Upper lobe of left lung (tissue), 4 donors: Measurements from ENCODE around the gene RIGI.

Experiments
- CTCF ChIP-seq, 6 experiments: fragments of 450-650 bp in 4 of 6; fragments of 200-600 bp in 2 of 6; sonication (generic) in 2 of 6; IDR thresholded peaks; one replicate each; pipeline ENCODE4 v1.5.1; 2016 to 2019; ENCODE audit warnings: antibody characterized with exemption in 6 of 6
- EP300 ChIP-seq, 4 donors: sonication (generic); formaldehyde crosslinking; IDR thresholded peaks; one replicate each; pipeline ENCODE4 v1.5.1; 2017; ENCODE audit warnings: antibody characterized with exemption in 4 of 4, control low read depth in 2 of 4
- POLR2A ChIP-seq, 4 donors: fragments of 450-650 bp; IDR thresholded peaks; one replicate each; pipeline ENCODE4 v1.5.1; 2016 to 2017; ENCODE audit warnings: antibody characterized with exemption in 4 of 4, mild to moderate bottlenecking in 2 of 4
- POLR2AphosphoS5 ChIP-seq, 2 donors: sonication (generic); formaldehyde crosslinking; IDR thresholded peaks; one replicate each; pipeline ENCODE4 v1.5.1; 2017; ENCODE audit warnings: antibody characterized with exemption in 2 of 2

- no peak for TF ChIP-seq CTCF (IDR thresholded peaks at IDR 0.05)
- TF ChIP-seq POLR2A (IDR thresholded peaks at IDR 0.05): no peak
- no peak for TF ChIP-seq POLR2AphosphoS5 (IDR thresholded peaks at IDR 0.05)
- no peak for TF ChIP-seq EP300 (IDR thresholded peaks at IDR 0.05)
Observed at GRCh38 chr9:32502464-32502863, 23.5 kb downstream of the RIGI start.
